IPS-NIHi11 (cell line): ENCODE measurements around the gene CD58.

Source experiments
- DNase-seq: peaks from one replicate; pipeline ENCODE4 v3.0.0; 2012; ENCODE audit warnings: mixed read lengths, low spot score

CD58 gene

GRCh38 chr1:116466810-116467557 is 103.8 kb downstream of the CD58 start:
- no peak for DNase-seq

GRCh38 chr1:116465845-116466685 is 104.8 kb downstream of the CD58 start:
- DNase-seq, result no peak

- DNase-seq, result no peak
Observed at GRCh38 chr1:116465477-116465844, 105.4 kb downstream of the CD58 start.
